Right lobe of liver (tissue), 4 donors: ENCODE measurements around the gene SHISA4.

ENCODE experiments used
- CTCF ChIP-seq, 4 donors: fragments of 200-600 bp in 3 of 4; fragments of 450-650 bp in 1 of 4; IDR thresholded peaks; one replicate each; pipeline versions ENCODE4 v1.5.1 to v1.8.0; 2016 to 2022; ENCODE audit warnings: antibody characterized with exemption in 4 of 4, mild to moderate bottlenecking in 2 of 4
- POLR2A ChIP-seq: fragments of 450-650 bp; IDR thresholded peaks from one replicate; pipeline ENCODE4 v1.6.1; 2017; ENCODE audit warnings: antibody characterized with exemption, mild to moderate bottlenecking
- donor health status: DM: no; HTN: no; CAD: no.
- donor health status: DM: no; HTN: no; CAD: no.
- donor health status: DM: no; HTN: yes; CAD: no.

GRCh38 chr1:201900476-201900875 lies 11.8 kb downstream of the SHISA4 start:
- TF ChIP-seq CTCF (IDR thresholded peaks at IDR 0.05): no peak
- no peak for TF ChIP-seq POLR2A
